GM10847 (cell line): ENCODE data around the gene TTC28.

ENCODE experiments used
- POLR2A ChIP-seq: IDR thresholded peaks from 2 replicates; pipeline ENCODE4 v1.6.1; 2011; ENCODE audit not compliant: insufficient read length; ENCODE audit errors: extremely low read depth

The TTC28 gene

GRCh38 chr22:27990879-27991278 lies 688.8 kb downstream of the TTC28 start:
- TF ChIP-seq POLR2A: no peak

DNA sequence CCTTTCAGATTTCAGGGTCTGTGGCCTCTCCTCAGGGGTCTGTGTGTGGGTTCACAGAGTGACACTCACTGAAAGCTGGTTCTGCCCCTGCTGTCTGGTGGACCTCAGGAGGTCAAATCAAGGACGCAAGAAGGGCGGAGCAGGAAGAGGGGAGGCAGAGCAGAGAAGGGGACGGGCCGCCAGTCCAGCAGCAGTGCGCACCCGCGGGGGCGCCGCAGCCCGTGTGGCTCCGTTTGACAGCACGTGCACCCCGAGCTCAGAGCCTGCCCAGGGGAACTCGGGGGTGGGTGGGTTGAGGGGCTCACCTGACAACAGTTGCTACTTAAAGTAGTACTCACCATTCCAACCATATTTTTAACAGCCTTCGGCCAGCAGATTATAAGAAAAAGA lies 689.2 kb downstream of the TTC28 start:
- TF ChIP-seq POLR2A: no peak

DNA sequence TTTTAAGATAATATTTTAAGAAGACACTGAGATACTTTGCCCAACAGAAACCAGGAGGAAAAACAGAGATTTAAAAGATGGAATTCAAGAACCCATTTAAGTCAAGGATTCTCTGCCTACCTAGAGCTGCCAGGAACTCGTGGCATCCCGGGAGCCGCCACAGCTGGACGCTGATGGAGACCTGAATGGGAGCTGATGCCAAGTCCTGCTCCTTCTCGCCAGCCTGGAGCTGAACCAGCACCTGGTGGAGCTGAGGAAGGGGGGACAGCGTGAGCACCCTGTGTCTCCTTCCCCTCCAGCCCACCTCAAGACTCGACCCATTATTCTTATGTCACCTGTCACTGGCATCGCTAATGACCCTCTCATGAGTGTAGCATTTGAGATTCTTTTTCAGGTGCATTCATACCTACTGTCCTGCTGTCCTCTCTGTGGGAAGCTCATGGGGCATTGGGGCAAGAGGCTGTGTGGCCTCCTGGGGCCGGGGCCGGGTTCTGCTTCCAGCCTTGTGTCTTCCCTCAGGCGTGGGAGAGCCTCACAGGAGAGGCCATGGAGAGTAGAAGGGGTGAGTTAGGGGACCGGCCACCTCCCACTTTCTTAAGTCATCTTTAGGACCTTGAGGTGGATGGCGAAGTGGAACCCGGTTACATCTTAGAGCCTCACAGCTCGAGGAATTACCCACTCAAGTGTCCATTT lies 689.7 kb downstream of the TTC28 start:
- TF ChIP-seq POLR2A: no peak

- no peak for TF ChIP-seq POLR2A
These were observed 690.9 kb downstream of the TTC28 start for GRCh38 chr22:27988704-27989103.

- no peak for TF ChIP-seq POLR2A
These were observed 692.1 kb downstream of the TTC28 start for GRCh38 chr22:27987557-27987956.

DNA sequence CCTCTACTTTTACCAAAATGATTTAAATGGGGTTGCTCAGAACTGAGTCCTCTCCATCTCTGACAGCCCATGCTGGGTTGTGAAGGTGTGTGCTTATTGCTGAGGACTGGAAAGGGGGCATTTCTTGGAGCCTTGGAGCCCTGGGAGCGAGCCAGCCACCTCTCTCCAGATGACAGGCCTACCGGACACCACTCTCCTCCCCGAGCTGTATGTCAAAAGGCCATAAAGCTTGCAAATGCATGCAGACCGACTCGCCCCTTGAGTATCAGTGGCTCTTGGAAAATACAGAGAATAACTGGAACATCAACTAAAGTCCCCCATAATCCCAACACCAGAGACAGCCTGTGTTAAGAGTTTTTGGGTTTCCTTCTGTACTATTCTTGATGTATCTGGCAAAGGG lies 692.7 kb downstream of the TTC28 start:
- no peak for TF ChIP-seq POLR2A

GRCh38 chr22:27986459-27986858 lies 693.2 kb downstream of the TTC28 start:
- no peak for TF ChIP-seq POLR2A

GRCh38 chr22:27985323-27986275 lies 694.0 kb downstream of the TTC28 start:
- no peak for TF ChIP-seq POLR2A

- TF ChIP-seq POLR2A: no peak
These were observed 694.9 kb downstream of the TTC28 start for GRCh38 chr22:27984723-27985122.

- TF ChIP-seq POLR2A: no peak
These were observed 695.5 kb downstream of the TTC28 start for GRCh38 chr22:27984001-27984695.

DNA sequence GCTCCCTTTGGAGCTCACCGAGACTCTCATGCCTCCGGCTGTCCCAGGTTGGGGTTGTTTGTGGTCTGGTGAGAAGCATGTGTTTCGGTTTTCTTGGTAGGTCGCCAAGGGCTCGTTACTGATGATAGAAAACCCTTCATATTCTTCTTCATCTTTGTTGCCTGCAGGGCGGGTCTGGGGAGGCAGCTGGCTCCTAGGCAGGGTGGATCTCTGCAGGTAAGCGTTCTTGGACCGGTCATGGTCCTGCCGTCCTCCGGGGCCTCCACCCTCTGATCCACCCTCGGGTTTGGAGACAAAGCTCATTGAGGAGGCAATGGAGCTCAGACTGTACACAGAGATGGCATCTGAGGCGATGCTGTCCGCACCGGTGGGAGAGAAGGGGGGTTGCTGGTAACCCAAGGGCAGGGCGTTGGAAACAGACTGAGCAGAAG lies 696.3 kb downstream of the TTC28 start:
- no peak for TF ChIP-seq POLR2A

DNA sequence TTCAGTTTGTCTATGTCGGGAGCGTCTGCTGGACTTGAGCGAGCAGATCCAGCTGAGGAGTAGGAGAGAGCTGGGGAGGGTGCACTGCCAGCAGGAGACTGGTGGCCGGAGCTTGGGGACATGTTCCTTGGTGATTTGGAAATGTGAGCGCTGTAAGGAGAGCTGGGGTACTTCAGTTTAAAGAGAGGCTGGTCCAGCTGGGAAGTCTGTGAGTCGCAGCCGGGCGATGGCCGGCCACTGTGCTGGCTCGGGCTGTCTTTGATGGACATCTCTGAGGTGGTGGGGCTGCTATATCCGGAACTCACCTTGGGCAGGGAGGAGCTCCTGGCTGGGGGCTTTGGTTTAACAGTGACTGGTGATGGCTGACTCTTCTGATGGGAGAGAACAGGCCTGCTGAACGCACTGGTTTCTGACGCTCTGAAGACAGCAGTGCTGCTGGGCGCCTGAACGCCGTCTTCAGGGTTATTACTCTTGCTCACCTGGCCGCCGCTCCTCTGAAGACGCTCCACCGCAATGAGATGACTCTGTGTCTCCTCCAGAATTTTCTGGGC lies 696.9 kb downstream of the TTC28 start:
- no peak for TF ChIP-seq POLR2A

DNA sequence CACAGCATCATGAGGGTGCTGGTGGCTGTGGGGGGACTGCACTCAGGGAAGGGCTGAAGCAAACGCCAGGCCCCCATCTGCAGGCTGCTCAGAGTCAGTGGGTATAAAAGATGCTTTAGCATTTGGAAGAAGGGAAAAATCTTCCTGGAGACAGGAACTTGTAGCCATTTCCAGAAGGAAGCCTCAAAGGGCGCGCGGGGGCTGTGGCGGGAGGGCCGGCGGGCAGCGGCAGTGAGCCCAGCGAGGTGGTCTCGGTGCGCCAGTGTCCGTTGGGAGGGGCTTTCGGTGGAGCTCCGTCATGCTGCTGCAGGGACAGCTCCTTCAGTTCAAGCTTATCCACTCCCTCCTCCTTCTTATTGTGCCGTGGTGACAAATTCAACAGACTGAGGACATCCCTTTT lies 697.5 kb downstream of the TTC28 start:
- no peak for TF ChIP-seq POLR2A

- TF ChIP-seq POLR2A: no peak
These were observed 699.1 kb downstream of the TTC28 start for GRCh38 chr22:27980424-27981148.

DNA sequence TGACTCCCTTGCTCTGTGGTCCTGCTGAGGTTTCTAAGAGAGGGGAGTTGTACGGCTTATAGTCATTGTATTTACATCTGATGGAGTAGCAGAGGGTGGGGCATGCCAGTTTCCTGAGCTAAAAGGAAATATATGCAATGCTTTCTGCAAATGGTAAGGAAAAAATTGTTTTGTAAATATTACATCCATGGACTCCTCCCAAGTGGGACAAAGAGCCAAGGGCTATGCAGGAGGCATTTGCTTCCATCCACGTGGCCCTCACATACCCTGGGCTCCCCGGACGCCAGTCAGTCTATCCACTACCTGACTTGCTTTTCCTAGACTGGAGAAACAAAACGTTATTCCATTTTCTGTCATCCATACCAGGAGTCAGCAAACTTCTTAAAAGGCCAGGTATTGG lies 700.8 kb downstream of the TTC28 start:
- no peak for TF ChIP-seq POLR2A
